Measurements from ENCODE around the gene APC2.

GRCh38 chr19:1433119-1434039, 16.5 kb upstream of the APC2 start:
- TF ChIP-seq CTCF (IDR thresholded peaks at IDR 0.05; ENCODE audit: low read depth, low read length): no peak
- no peak for TF ChIP-seq EZH2phosphoT487 (IDR thresholded peaks at IDR 0.05; ENCODE audit: low read depth)
